K562 (cell line): ENCODE data around the gene SRM. TPM values are rescaled to one million over a fixed set of nuclear protein-coding genes. Genes with fewer than 3 reads are reported as not detected.
"Not testable (repeated sequence)": the region's sequence is repeated elsewhere in the genome, so short reads cannot be mapped to it uniquely, and the experiment has no call there.

Experiments
- ATAC-seq: fragments of 200-7000 bp; cut with Tn5 transposase; 3 replicates; pipeline ENCODE4 v1.9.1; 2020; ENCODE audit warnings: moderate library complexity
- BruUV-seq: library from RNA; stranded (reverse); fragments of 400-500 nt; replicated peaks from 2 replicates; lab custom pipeline; 2021; lab: Mats Ljungman, UMichigan
- CTCF ChIA-PET: fragments of 300-600 bp; formaldehyde crosslinking; extraction: SDS; loops from one replicate; lab custom pipeline; 2021; ENCODE audit warnings: low intra/inter-chr PET ratio; lab: Yijun Ruan, JAX
- POLR2A ChIA-PET: fragments of 300-600, 350-650 bp; sonication (Branson Sonifier 250); formaldehyde crosslinking; extraction: SDS; loops from one replicate; lab custom pipeline; 2021; ENCODE audit warnings: antibody characterized with exemption, inconsistent platforms; lab: Yijun Ruan, JAX
- DNase-seq, 4 experiments: peaks; one replicate each; pipeline versions ENCODE4 v3.0.0 to v3.0.0-alpha.2; 2011 to 2018; ENCODE audit warnings: low spot score in 3 of 4, mixed read lengths in 3 of 4; ENCODE audit errors: extremely low read depth in 1 of 4
- FAIRE-seq: peaks from 2 replicates; lab custom pipeline; 2011; peaks lifted over from hg19 to GRCh38; lab: Jason Lieb, UNC
- H2AFZ ChIP-seq: 2 replicates; pipeline ENCODE4 v1.6.0; 2011; ENCODE audit warnings: low read depth, low read length, control low read depth, inconsistent platforms
- H3K27ac ChIP-seq: fragments of 200-600 bp; 3 replicates; pipeline ENCODE4 v1.8.0; 2011; ENCODE audit warnings: low read depth, mild to moderate bottlenecking, control low read depth, inconsistent platforms, low read length, moderate library complexity, mixed read lengths; ENCODE audit errors: extremely low read depth
- H3K27me3 ChIP-seq, 2 experiments: fragments of 300-600 bp in 1 of 2; 2 replicates in 1 of 2; 3 replicates in 1 of 2; pipeline versions ENCODE4 v1.6.0 to v1.8.0; 2011; ENCODE audit warnings: inconsistent platforms in 2 of 2, low read length in 2 of 2, mild to moderate bottlenecking in 1 of 2, mixed read lengths in 1 of 2, moderate library complexity in 1 of 2; ENCODE audit not compliant: control insufficient read depth in 2 of 2, insufficient read depth in 2 of 2
- H3K36me3 ChIP-seq: fragments of 300-600 bp; 3 replicates; pipeline ENCODE4 v1.8.0; 2011; ENCODE audit warnings: mild to moderate bottlenecking, low read length, inconsistent platforms; ENCODE audit not compliant: control insufficient read depth, insufficient read depth
- H3K4me1 ChIP-seq, 2 experiments: fragments of 200-600 bp in 1 of 2; replicated peaks in 1 of 2; 2 replicates in 1 of 2; 3 replicates in 1 of 2; pipeline versions ENCODE4 v1.5.1 to v1.8.0; 2011; ENCODE audit warnings: inconsistent platforms in 2 of 2, low read length in 2 of 2, mild to moderate bottlenecking in 1 of 2, mixed read lengths in 1 of 2, moderate library complexity in 1 of 2; ENCODE audit not compliant: control insufficient read depth in 2 of 2, insufficient read depth in 2 of 2
- H3K4me2 ChIP-seq: 2 replicates; pipeline ENCODE4 v1.6.1; 2011; ENCODE audit warnings: low read length, control low read depth, inconsistent platforms, mixed read lengths; ENCODE audit not compliant: insufficient read depth
- H3K4me3 ChIP-seq: fragments of 200-600 bp; sonication (generic), shearing (Covaris generic); 2 replicates; pipeline ENCODE4 v1.5.1; 2016; ENCODE audit warnings: control low read depth, inconsistent platforms
- H3K79me2 ChIP-seq: fragments of 200-600 bp; 3 replicates; pipeline ENCODE4 v1.8.0; 2011; ENCODE audit warnings: low read length, inconsistent platforms; ENCODE audit not compliant: control insufficient read depth, insufficient read depth
- H3K9ac ChIP-seq, 2 experiments: 2 replicates each; pipeline versions ENCODE4 v1.6.0 to v1.6.1; 2011; ENCODE audit warnings: low read depth in 2 of 2, low read length in 2 of 2, control low read depth in 1 of 2, inconsistent platforms in 1 of 2, mild to moderate bottlenecking in 1 of 2, mixed read lengths in 1 of 2; ENCODE audit not compliant: insufficient read depth in 1 of 2
- H3K9me1 ChIP-seq: one replicate; pipeline ENCODE4 v1.6.0; 2011; ENCODE audit warnings: inconsistent platforms, mild to moderate bottlenecking, low read length, moderate library complexity; ENCODE audit not compliant: control insufficient read depth, insufficient read depth
- H3K9me3 ChIP-seq: replicated peaks from 2 replicates; pipeline ENCODE4 v1.5.1; 2011; ENCODE audit warnings: low read depth, low read length, inconsistent platforms; ENCODE audit not compliant: control insufficient read depth, insufficient read depth
- H4K20me1 ChIP-seq: replicated peaks from 2 replicates; pipeline ENCODE4 v1.6.1; 2011; ENCODE audit warnings: low read length, inconsistent platforms, mixed read lengths; ENCODE audit not compliant: control insufficient read depth, insufficient read depth
- ELF4 ChIP-seq: fragments of 450-650 bp; formaldehyde crosslinking; IDR thresholded peaks from 2 replicates; pipeline ENCODE4 v1.4.0; 2022; ENCODE audit warnings: missing genetic modification characterization
- KDM5B ChIP-seq: fragments of 200-600 bp; sonication (generic); IDR thresholded peaks from 2 replicates; pipeline ENCODE4 v1.6.1; 2012; ENCODE audit warnings: low read depth, mild to moderate bottlenecking, moderate library complexity, low read length, control low read depth, inconsistent platforms; ENCODE audit not compliant: insufficient replicate concordance
- MXI1 ChIP-seq: IDR thresholded peaks from 2 replicates; pipeline ENCODE4 v1.6.1; 2011; ENCODE audit warnings: low read depth, mild to moderate bottlenecking, improper control_type of control experiment, low read length
- SIN3A ChIP-seq, 2 experiments: fragments of 150-350 bp in 1 of 2; IDR thresholded peaks; 2 replicates each; pipeline ENCODE4 v1.6.1; 2011 to 2016; ENCODE audit warnings: borderline replicate concordance in 2 of 2, low read depth in 2 of 2, low read length in 2 of 2, mild to moderate bottlenecking in 2 of 2, moderate library complexity in 2 of 2; ENCODE audit not compliant: control insufficient read depth in 1 of 2
- SNRNP70 ChIP-seq: fragments of 200-400 bp; formaldehyde crosslinking; optimal IDR thresholded peaks from 2 replicates; pipeline ENCODE3; 2017; ENCODE audit warnings: low read depth, low read length
- WGBS: fragments of 100-300 bp; shearing (Covaris generic); methylation state at CpG from one replicate; pipeline ENCODE4 v1.1.6; 2016; ENCODE audit warnings: low coverage, mixed read lengths; ENCODE audit not compliant: insufficient coverage; ENCODE audit errors: missing lambda C conversion rate; 5-methylcytosine and 5-hydroxymethylcytosine counted together
- in situ Hi-C: fragments of 300-500 bp; cut with MboI; formaldehyde crosslinking; loops from 4 replicates; pipeline ENCODE4 v1.15.0; 2018; ENCODE audit warnings: inconsistent platforms, mixed read lengths
- intact Hi-C: fragments of 100-400 bp; cut with micrococcal nuclease; formaldehyde crosslinking; loops from 2 replicates; pipeline ENCODE4 v1.14.2; 2022
- polyA plus RNA-seq, 8 experiments: library from polyadenylated mRNA; depleted of rRNA in 4 of 8; stranded (reverse) in 5 of 8; unstranded in 3 of 8; fragments of >200 nt; fragmentation: Nextera tagmentation in 2 of 8; fragmentation: Illumina TruSeq in 1 of 8; extraction: Ambion mirVana in 2 of 8; extraction: Trizol in 1 of 8; gene quantifications; 2 replicates each; pipeline versions ENCODE4 v1.2.1 to v1.2.3, GENCODE V29; 2011 to 2014; ENCODE audit warnings: inconsistent platforms in 1 of 8, missing spikeins in 1 of 8
- total RNA-seq, 7 experiments: library from RNA; depleted of rRNA in 6 of 7; stranded (reverse); fragments of >200 nt in 6 of 7; fragmentation: Illumina TruSeq in 2 of 7; extraction: Trizol in 2 of 7; gene quantifications; 2 replicates each; pipeline versions ENCODE4 v1.2.1 to v1.2.3, GENCODE V29; 2011 to 2021; ENCODE audit warnings: low replicate concordance in 1 of 7
- TF ChIP-seq, protein P1 (sequence below): sonication (generic); formaldehyde crosslinking; IDR thresholded peaks from 2 replicates; pipeline ENCODE4 v1.9.0; 2022; ENCODE audit warnings: mild to moderate bottlenecking, missing genetic modification reagents

SRM gene
- total and polyA plus RNA-seq, 9 of the 15 experiments (the other 6 are each of a cell fraction or from before 2014, with no cell fraction given), result 23.9 to 373 (median 82.5) TPM

- TF ChIP-seq, protein P1, sequence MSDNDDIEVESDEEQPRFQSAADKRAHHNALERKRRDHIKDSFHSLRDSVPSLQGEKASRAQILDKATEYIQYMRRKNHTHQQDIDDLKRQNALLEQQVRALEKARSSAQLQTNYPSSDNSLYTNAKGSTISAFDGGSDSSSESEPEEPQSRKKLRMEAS (CRISPR knock-in tag), result 0 out of 2 replicates have a peak, but pooled peaks have one; percentile 16
- TF ChIP-seq MXI1 (no peak), SIN3A (IDR thresholded peaks at IDR 0.05; ENCODE audit: borderline replicate concordance in 2 of 2, control insufficient read depth in 1 of 2, low read depth in 2 of 2, low read length in 2 of 2) (no peak), SNRNP70 (peak; percentile 11), KDM5B (no peak), ELF4 (CRISPR knock-in tag) (no peak)
These were observed 7.9 kb downstream of the SRM start (continued) for GRCh38 chr1:11051781-11052511.

- DNase-seq, FAIRE-seq, H3K27ac ChIP-seq, H3K79me2 ChIP-seq, H3K9me3 ChIP-seq, ATAC-seq, BruUV-seq, H3K4me3 ChIP-seq, H3K27me3 ChIP-seq, CTCF ChIA-PET, H3K4me2 ChIP-seq, intact Hi-C loops, H3K9me1 ChIP-seq, in situ Hi-C loops, H3K9ac ChIP-seq, H2AFZ ChIP-seq: not testable (repeated sequence)
- Histone ChIP-seq H4K20me1 (peaks cover 14% of the 10 kb centered on the region), H3K4me1 (peaks cover 0 to 48% of the 10 kb centered on the region in 2 experiments; a peak in 3 of 5 replicates), H3K36me3 (peaks cover 15% of the 10 kb centered on the region; the same call in 1 of the 3 replicates)
- 55% methylated on average over 10 of the region's 10 CpGs for WGBS
- POLR2A ChIA-PET, result interaction anchor here (1.0 to 2.8 kb wide), 2 partner anchors 10 to 49 kb away, joined by 3 to 11 read pairs; partner anchors contain the start of genes EXOSC10 and SRM
These were observed 8.7 kb downstream of the SRM start for GRCh38 chr1:11051121-11051520.
